Epithelial cell of esophagus (primary cell): Measurements from ENCODE around the gene TRIM27.

Source experiments
- DNase-seq: peaks from one replicate; pipeline ENCODE4 v3.0.0; 2010; ENCODE audit warnings: low read depth
- H3K4me3 ChIP-seq: 2 replicates; pipeline ENCODE4 v1.5.1; 2011; ENCODE audit warnings: mild to moderate bottlenecking, low read length, control low read depth
- TF ChIP-seq, protein P1 (sequence below): IDR thresholded peaks from 2 replicates; pipeline ENCODE4 v1.5.1; 2011; ENCODE audit warnings: low read depth, mild to moderate bottlenecking, low read length, control low read depth, inconsistent platforms; ENCODE audit not compliant: insufficient read depth; ENCODE audit errors: missing control alignments

Gene TRIM27

DNA sequence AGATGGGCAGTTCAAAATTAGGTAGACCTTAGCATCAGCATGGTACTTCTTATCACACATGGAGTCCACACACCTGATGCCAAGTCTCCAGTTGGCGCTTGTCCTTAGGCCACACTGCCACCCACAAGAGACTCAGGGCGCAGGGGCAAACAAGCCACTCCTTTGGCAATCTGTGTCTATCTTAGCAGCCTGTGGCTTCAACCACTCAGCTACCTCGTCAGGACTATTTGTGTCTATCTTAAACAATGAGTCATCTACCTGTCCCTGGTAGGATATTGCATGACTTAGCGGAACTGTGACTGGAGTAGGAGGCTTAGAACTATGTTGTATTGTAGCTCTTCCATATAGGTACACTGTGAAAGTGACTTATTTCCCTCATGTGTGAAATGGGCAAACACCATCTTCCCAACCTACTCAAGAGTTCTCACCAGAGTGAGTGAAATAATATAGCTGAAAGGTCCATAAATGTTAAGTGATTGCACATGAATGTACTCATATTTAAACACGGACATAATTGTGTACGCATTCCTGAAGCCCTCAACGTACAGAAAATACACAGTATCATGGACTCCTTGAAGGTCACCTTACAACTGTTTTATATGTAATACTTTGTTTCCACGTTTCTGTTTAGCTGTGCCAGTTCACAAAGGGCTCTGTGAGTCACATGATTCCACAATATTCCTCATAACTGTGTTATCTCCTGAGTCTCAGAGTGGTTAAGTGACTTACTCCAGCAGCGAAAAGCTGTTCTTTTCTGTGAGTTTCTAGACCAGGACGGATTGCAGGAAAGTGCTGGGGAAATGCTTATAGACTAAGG, 1.6 kb downstream of the TRIM27 start:
- H3K4me3 ChIP-seq, result peak overlapping the region; percentile 78
- TF ChIP-seq, protein P1, sequence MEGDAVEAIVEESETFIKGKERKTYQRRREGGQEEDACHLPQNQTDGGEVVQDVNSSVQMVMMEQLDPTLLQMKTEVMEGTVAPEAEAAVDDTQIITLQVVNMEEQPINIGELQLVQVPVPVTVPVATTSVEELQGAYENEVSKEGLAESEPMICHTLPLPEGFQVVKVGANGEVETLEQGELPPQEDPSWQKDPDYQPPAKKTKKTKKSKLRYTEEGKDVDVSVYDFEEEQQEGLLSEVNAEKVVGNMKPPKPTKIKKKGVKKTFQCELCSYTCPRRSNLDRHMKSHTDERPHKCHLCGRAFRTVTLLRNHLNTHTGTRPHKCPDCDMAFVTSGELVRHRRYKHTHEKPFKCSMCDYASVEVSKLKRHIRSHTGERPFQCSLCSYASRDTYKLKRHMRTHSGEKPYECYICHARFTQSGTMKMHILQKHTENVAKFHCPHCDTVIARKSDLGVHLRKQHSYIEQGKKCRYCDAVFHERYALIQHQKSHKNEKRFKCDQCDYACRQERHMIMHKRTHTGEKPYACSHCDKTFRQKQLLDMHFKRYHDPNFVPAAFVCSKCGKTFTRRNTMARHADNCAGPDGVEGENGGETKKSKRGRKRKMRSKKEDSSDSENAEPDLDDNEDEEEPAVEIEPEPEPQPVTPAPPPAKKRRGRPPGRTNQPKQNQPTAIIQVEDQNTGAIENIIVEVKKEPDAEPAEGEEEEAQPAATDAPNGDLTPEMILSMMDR, result no peak
- peak; percentile 88 for DNase-seq

DNA sequence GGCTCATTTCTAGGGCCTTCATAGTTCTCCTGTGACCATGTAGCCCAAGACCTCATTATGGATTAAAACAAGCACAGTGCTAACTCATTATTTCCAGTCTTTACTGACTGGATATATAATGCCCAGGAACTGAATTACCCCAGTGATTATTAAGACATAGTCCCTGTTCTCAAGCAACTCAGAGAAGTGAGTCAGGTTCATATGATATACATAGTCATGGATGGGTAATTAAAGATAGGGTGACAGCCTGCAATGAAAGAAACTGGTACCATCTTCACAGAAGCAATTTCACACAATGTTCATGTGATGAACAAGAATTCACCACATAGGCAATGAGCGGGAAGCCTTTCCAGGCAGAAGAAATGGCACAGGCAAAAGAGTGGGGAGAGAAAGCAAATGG, 3.5 kb downstream of the TRIM27 start:
- TF ChIP-seq, protein P1, result no peak
- no peak for DNase-seq
- H3K4me3 ChIP-seq, result no peak overlapping the region

DNA sequence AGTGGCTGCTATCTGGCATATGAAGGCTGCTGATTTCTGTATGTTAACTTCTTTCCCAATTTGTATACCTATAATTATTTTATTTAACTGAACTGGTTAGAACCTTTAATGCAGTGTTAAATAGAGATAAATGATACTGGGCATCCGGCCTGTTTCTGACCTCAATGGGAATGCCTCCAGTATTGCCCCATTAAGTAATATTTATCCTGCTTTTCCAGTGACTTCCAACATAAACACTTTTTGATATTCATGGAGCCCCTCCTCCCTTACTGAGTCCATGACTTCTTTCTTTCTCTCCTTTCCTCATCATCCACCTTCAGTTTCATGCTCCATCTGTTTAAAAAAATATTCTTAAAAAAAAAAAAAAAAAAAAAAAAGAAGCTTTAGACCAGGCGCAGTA, 8.8 kb downstream of the TRIM27 start:
- no peak for DNase-seq
- TF ChIP-seq, protein P1, result no peak
- no peak overlapping the region for H3K4me3 ChIP-seq

DNA sequence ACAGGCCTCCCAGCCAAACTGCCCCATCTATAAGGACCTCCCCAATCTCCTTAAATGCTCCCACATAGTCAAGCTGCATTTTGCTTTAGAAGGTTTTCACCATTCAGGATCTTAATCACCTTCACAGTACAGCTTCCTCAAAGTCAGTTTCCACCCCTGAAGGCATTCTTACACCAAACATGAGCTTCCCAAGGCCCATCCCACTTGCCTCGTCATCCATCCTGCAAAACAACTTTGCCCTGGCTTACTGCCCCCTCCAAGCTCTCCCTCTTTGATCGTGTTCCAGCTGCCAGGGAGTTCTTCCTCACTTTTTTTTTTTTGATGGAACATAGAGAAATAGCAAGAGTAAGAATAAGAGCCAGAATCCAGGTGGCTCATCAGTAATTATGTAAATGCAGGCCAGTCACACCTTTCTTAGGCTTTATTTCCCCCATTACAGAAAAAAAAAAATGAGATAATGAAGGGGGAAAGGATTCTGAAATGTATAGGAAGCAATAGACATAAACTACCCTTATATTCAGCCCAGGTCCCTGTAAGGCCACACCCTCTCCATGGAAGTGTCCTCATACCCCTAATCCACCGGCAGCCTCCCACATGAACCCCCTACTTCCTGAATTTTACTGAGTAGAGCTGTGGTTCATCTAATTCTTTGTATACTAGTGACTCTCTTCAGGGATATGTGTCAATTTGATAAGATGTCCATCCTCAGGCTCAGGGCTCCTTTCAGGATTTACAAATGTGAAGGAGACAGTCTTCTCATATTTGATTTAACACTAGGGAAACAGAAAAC, 12.7 kb downstream of the TRIM27 start:
- H3K4me3 ChIP-seq, result no peak overlapping the region
- DNase-seq, result peak; percentile 87
- TF ChIP-seq, protein P1, result no peak

DNA sequence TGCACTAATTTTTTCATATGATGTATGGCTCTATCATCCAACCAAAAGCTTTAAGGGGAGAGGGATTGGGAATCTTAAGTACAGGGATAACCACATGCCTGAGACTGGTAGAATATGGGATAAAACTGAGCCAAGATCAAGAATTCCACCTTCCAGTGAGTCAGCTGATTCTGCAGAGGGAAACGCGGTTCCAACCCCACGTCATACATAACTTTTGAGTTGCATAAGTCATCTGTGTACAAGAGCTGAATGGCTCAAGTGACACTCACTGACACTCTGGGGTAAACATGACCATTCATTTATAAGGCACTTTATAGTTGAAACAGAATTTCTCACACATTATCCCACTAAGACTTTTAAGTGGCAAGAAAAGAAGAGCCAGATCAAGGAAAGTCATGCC, 16.4 kb downstream of the TRIM27 start:
- DNase-seq, result peak; percentile 67
- H3K4me3 ChIP-seq, result no peak overlapping the region
- TF ChIP-seq, protein P1, result no peak

DNA sequence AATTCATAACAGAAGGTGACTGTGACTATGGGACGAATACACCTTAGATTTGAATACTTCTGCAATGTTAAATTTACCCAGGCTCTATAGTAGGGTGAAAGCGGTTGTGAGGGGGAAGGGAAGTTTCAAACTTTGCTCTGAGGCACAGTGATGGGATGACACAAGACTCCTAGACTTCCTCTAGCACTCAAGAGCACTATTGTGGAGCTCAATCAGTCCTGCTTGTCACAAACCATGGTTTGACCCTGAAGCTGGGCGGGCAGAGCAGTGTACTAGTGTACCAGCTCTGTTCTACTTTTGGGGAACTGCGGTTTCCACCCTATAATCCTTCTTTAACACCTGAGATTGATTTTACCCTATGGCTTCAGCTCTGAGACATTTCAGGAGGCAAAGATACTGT, 17.1 kb downstream of the TRIM27 start:
- no peak overlapping the region for H3K4me3 ChIP-seq
- no peak for DNase-seq
- TF ChIP-seq, protein P1, result no peak
